Loucy (cell line): ENCODE measurements around the gene EPB41L3.

ENCODE experiments used
- CTCF ChIP-seq: fragments of 200-600 bp; sonication (generic); conservative IDR thresholded peaks from 2 replicates; pipeline ENCODE4 v1.5.1; 2014; ENCODE audit warnings: mild to moderate bottlenecking, antibody characterized with exemption, low read length
- EZH2phosphoT487 ChIP-seq: fragments of 200-600 bp; IDR thresholded peaks from 2 replicates; pipeline ENCODE4 v1.6.1; 2018; ENCODE audit warnings: antibody characterized with exemption, mild to moderate bottlenecking, moderate library complexity, borderline replicate concordance

DNA sequence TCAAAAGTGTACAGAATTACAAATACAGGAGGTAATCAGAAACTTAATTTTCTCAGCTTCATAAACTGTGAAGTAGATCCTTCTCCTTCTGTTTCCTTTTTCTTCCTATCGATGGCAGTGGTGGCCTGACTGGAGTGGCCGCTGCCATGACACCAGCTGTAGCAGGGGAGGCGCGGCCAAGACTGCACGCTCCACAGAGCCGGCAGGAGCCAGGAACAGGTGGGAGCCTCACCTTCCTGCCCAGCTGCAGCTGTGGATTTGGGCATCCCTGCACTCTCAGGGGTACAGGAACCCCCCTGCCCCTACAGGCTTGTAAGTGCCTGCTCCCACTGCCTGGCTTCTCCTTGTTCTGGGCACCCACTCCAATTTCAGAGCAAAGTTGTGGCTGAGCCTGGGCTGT is 76.1 kb downstream of the EPB41L3 start:
- TF ChIP-seq CTCF = no peak
- no peak for TF ChIP-seq EZH2phosphoT487
